Embryonic facial prominence (tissue), 1 donor: Measurements from ENCODE around the gene LARP4B.

ENCODE experiments used
- DNase-seq: peaks from one replicate; pipeline ENCODE4 v3.0.0-alpha.2; 2016; ENCODE audit errors: extremely low spot score

The LARP4B gene

GRCh38 chr10:924524-924859, 7.0 kb downstream of the LARP4B start:
- no peak for DNase-seq

GRCh38 chr10:923844-924523, 7.5 kb downstream of the LARP4B start:
- DNase-seq = no peak

GRCh38 chr10:921471-922414, 9.8 kb downstream of the LARP4B start:
- DNase-seq = no peak

GRCh38 chr10:920450-920849, 11.1 kb downstream of the LARP4B start:
- DNase-seq = no peak

- no peak for DNase-seq
Observed at GRCh38 chr10:919481-919880, 12.0 kb downstream of the LARP4B start.

GRCh38 chr10:917999-918398, 13.5 kb downstream of the LARP4B start:
- no peak for DNase-seq

- no peak for DNase-seq
Observed at GRCh38 chr10:917416-917720, 14.1 kb downstream of the LARP4B start.

GRCh38 chr10:916716-917415, 14.6 kb downstream of the LARP4B start:
- DNase-seq = no peak

- DNase-seq = no peak
Observed at GRCh38 chr10:909831-910230, 21.7 kb downstream of the LARP4B start.

- no peak for DNase-seq
Observed at GRCh38 chr10:905972-906371, 25.5 kb downstream of the LARP4B start.

- no peak for DNase-seq
Observed at GRCh38 chr10:905503-905902, 26.0 kb downstream of the LARP4B start.

- DNase-seq = no peak
Observed at GRCh38 chr10:904403-904802, 27.1 kb downstream of the LARP4B start.

GRCh38 chr10:898141-898540, 33.4 kb downstream of the LARP4B start:
- DNase-seq = no peak

- no peak for DNase-seq
Observed at GRCh38 chr10:896982-897381, 34.5 kb downstream of the LARP4B start.

- DNase-seq = no peak
Observed at GRCh38 chr10:895324-895723, 36.2 kb downstream of the LARP4B start.

- DNase-seq = no peak
Observed at GRCh38 chr10:878895-879294, 52.6 kb downstream of the LARP4B start.

GRCh38 chr10:878333-878759, 53.2 kb downstream of the LARP4B start:
- no peak for DNase-seq

- DNase-seq = no peak
Observed at GRCh38 chr10:876438-876837, 55.1 kb downstream of the LARP4B start.

- no peak for DNase-seq
Observed at GRCh38 chr10:873020-873419, 58.5 kb downstream of the LARP4B start.

GRCh38 chr10:871951-872403, 59.5 kb downstream of the LARP4B start:
- no peak for DNase-seq

GRCh38 chr10:870564-871166, 60.8 kb downstream of the LARP4B start:
- DNase-seq = no peak

GRCh38 chr10:869171-869570, 62.3 kb downstream of the LARP4B start:
- no peak for DNase-seq
